ENCODE measurements around the gene CDH10.

CDH10 gene

DNA sequence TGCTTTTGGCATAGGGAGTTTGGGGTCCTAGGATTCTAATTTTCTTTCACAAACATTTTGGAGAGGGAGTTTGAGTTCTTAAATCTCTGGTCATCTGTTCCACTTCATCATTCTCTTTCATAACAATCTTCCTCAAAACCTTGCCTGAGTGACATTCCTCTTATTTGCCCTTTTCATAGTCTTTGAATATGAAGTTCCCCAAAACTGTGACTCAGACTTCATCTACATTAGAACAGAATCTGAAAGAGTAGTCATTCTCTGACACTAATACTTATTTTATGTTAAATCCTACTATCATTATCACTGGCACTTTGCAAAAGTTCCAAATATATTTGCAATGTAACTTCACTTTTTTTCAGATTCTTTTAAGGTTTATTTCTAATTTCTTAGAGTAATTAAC, 163.8 kb downstream of the CDH10 start:
- no peak for DNase-seq

DNA sequence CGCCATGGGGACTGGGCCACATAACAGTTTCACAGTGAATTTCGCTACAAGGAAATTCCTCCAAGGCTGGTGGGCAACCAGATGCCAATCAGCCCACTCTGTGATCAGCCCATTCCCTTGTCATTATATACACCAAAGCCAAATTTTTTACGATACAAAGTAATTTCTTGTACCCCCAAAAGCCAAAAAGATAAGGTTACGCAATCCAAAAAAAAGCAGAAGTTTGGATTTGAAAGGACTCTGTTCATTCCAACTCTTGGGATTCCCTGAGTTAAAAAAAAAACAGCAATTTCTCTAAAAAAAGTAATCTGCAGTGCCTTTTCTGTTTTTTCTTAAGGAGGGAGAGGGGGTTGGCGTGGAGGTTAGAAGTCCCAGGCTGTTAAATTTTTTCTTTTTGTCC, 166.8 kb downstream of the CDH10 start:
- no peak for DNase-seq

DNA sequence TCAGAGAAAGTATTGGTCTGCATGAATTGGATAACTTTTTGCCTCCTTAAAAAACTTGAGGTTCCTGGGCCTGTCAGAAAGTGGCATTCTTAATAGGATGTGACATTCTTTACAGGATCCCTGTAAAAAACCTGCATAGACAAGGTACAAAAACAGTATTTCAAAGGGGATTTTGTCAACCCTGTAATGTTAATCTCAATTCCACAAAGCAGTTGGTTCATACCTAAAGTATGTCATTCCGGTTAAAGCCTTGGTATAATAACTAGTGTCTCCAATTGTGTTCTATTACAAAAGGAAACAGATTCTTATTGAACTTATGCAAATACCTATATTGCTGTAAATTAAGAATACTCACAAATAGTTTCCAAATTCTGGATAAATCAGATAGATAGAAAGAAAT, 169.7 kb downstream of the CDH10 start:
- no peak for DNase-seq

DNA sequence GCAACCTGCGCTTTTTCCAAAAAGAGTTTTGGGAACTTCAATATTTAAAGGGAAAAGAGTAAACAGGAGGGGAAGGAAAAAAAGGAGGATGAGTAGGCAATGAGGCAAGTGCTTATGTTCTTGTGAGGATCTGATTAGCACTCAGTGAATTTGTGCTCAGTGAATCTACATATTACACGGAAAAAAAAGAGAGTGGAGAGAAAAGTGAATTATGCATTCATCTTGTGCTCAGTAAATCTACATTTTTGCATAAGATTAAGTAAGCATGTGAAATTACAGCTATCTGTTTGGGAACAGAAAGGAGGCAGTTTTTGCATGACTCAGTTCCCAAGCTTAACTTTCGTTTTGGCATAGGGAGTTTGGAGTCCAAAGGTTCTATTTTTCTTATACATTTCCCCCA, 170.1 kb downstream of the CDH10 start:
- DNase-seq = no peak

DNA sequence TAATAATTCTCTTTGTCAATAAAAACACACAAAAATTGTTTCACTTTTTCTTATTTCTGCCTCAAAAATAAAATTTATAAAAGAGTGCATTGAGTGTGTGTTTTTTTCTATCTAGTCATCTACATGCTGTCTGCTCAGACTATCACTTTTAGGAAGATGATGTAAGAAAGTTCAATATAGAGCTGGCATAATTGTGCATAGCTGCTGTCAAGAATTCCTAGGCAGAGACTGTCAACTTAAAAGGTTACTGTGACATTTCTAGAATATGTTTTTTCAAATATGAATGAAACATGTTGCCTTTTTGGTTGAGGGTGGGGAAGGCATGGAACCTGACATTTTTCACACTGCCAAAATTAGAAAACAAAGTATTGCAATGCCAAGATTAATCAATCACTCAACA, 172.3 kb downstream of the CDH10 start:
- DNase-seq = no peak

DNA sequence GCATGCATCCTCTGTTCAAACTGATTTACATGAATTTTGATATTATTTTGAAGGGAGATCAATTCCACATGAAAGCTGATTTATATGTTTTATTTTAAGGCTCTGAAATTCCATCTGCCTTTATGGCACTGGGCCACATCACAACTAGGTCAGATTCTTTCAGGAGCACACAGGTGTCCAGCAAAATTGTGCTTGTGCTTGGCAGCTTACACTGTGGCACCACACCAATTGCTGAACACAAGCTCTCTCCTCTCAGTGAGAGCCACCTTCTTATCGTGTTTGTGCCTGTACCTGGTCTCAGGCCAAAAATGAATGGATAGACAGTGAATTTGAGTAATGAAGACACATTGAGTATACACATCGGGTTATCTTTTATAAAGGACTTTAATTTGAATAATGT, 200.4 kb downstream of the CDH10 start:
- peak in 1 of 2 experiments; percentile 43 for DNase-seq

DNA sequence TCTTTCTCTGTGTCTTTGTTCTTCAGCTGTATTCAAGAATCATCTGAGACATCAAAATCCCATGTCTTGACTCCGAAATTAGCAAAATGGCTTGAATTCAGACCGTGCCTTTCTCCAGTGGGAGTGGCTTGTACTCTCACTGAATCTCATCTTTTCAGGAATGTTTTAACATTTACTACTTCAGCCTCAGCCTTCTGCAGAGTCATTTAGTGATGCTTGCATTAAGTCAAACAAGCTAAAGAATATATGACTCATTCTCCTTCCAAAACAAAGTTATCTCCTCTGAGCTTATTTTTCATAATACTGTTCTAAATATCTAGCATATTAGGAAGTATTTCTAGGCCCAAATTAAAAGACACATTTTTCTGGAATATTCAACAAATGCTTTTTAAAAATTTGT, 205.3 kb downstream of the CDH10 start:
- DNase-seq = no peak
